Neural cell (in vitro differentiated cells): ENCODE measurements around the gene ANKMY1.

ENCODE experiments used
- CTCF ChIP-seq: fragments of 450-650 bp; IDR thresholded peaks from 2 replicates; pipeline ENCODE4 v1.5.1; 2014; ENCODE audit warnings: antibody characterized with exemption, mild to moderate bottlenecking, moderate library complexity; ENCODE audit not compliant: poor library complexity, severe bottlenecking
- EP300 ChIP-seq: fragments of 450-650 bp; conservative IDR thresholded peaks from 2 replicates; pipeline ENCODE4 v1.6.1; 2014; ENCODE audit warnings: antibody characterized with exemption, mild to moderate bottlenecking, moderate library complexity; ENCODE audit not compliant: poor library complexity, severe bottlenecking
- EZH2 ChIP-seq: fragments of 200-600, 300-800 bp; shearing (Covaris generic), sonication (generic); IDR thresholded peaks from 2 replicates; pipeline ENCODE4 v1.6.1; 2014; ENCODE audit warnings: antibody characterized with exemption, low read length, borderline replicate concordance, mild to moderate bottlenecking; ENCODE audit not compliant: insufficient read depth, poor library complexity, severe bottlenecking
- MXI1 ChIP-seq: fragments of 450-650 bp; conservative IDR thresholded peaks from 2 replicates; pipeline ENCODE4 v1.6.1; 2014; ENCODE audit warnings: antibody characterized with exemption, mild to moderate bottlenecking; ENCODE audit not compliant: poor library complexity, severe bottlenecking
- POLR2AphosphoS5 ChIP-seq: IDR thresholded peaks from 2 replicates; pipeline ENCODE4 v1.6.1; 2012
- RAD21 ChIP-seq: fragments of 450-650 bp; conservative IDR thresholded peaks from 2 replicates; pipeline ENCODE4 v1.6.1; 2014; ENCODE audit warnings: antibody characterized with exemption, mild to moderate bottlenecking, moderate library complexity
- REST ChIP-seq: IDR thresholded peaks from 2 replicates; pipeline ENCODE4 v1.6.1; 2012; ENCODE audit warnings: borderline replicate concordance
- SMC3 ChIP-seq: fragments of 450-650 bp; conservative IDR thresholded peaks from 2 replicates; pipeline ENCODE4 v1.6.1; 2014; ENCODE audit warnings: antibody characterized with exemption, mild to moderate bottlenecking, moderate library complexity; ENCODE audit not compliant: poor library complexity
- TAF1 ChIP-seq: IDR thresholded peaks from 2 replicates; pipeline ENCODE4 v1.6.1; 2012; ENCODE audit warnings: low read depth

- TF ChIP-seq CTCF (no peak), RAD21 (no peak), SMC3 (no peak), EP300 (no peak), TAF1 (no peak), POLR2AphosphoS5 (no peak), REST (no peak), EZH2 (no peak), MXI1 (no peak)
Observed at GRCh38 chr2:240441326-240441992, 116.3 kb downstream of the ANKMY1 start.
